ENCODE results near the gene CHURC1.

CHURC1 gene

GRCh38 chr14:64948612-64949210 lies 34.5 kb downstream of the CHURC1 start:
- Histone ChIP-seq H2BK5ac (ENCODE audit: low read length) (no peak overlapping the region), H2BK15ac (ENCODE audit: low read length) (no peak overlapping the region), H2AK5ac (ENCODE audit: low read depth, low read length) (no peak overlapping the region), H3K9me3 (replicated peaks in 1 of 2; ENCODE audit: control insufficient read depth in 2 of 2, insufficient read depth in 1 of 2, low read depth in 1 of 2, low read length in 2 of 2) (no peaks in the 10 kb centered on the region), H3K4ac (ENCODE audit: low read length) (no peak overlapping the region), H3K79me1 (ENCODE audit: low read depth, low read length) (no peaks in the 10 kb centered on the region), H3K9ac (ENCODE audit: low read depth, low read length, poor library complexity) (no peak overlapping the region), H3K18ac (ENCODE audit: low read length) (no peak overlapping the region), H3K23ac (ENCODE audit: low read depth, low read length, poor library complexity) (no peak overlapping the region), H2AFZ (ENCODE audit: low read length) (no peak overlapping the region), H3K27ac (replicated peaks; ENCODE audit: low read length) (no peak overlapping the region), H3K4me2 (ENCODE audit: insufficient read depth, low read length, poor library complexity, severe bottlenecking) (no peak overlapping the region), H2BK120ac (ENCODE audit: low read depth, low read length) (no peak overlapping the region), H4K91ac (ENCODE audit: low read depth, low read length, poor library complexity) (no peak overlapping the region), H3K4me1 (ENCODE audit: control insufficient read depth in 2 of 2, insufficient read depth in 1 of 2, low read depth in 1 of 2, low read length in 2 of 2) (no peaks in the 10 kb centered on the region), H3K14ac (ENCODE audit: low read length) (no peak overlapping the region), H2BK12ac (ENCODE audit: low read length) (no peak overlapping the region), H3K27me3 (ENCODE audit: control insufficient read depth in 3 of 3, insufficient read depth in 3 of 3, low read depth in 1 of 3, low read length in 3 of 3) (no peaks in the 10 kb centered on the region), H3K36me3 (replicated peaks in 1 of 2; ENCODE audit: control insufficient read depth in 2 of 2, insufficient read depth in 2 of 2, low read length in 2 of 2) (peaks cover 2 to 71% of the 10 kb centered on the region in 2 donors), H4K8ac (ENCODE audit: low read depth, low read length) (no peak overlapping the region), H3K4me3 (ENCODE audit: low read length in 2 of 2) (no peak overlapping the region)
- no CpG with 5 or more reads among the region's 8 CpGs for WGBS, 2 donors (ENCODE audit: extremely low coverage in 2 of 2, insufficient read length in 2 of 2, insufficient replicate concordance in 1 of 2)
- no peak for DNase-seq (ENCODE audit: low spot score)

GRCh38 chr14:64950889-64951288 lies 36.6 kb downstream of the CHURC1 start:
- H3K27ac ChIP-seq (replicated peaks; ENCODE audit: low read length), result no peak overlapping the region
- H3K4me2 ChIP-seq (ENCODE audit: insufficient read depth, low read length, poor library complexity, severe bottlenecking), result no peak overlapping the region
- peak overlapping the region; percentile 0 for H3K9ac ChIP-seq (ENCODE audit: low read depth, low read length, poor library complexity)
- peaks cover 0 to 2% of the 10 kb centered on the region in 2 donors for H3K4me1 ChIP-seq (ENCODE audit: control insufficient read depth in 2 of 2, insufficient read depth in 1 of 2, low read depth in 1 of 2, low read length in 2 of 2)
- no peak overlapping the region for H4K91ac ChIP-seq (ENCODE audit: low read depth, low read length, poor library complexity)
- no peak overlapping the region for H2BK120ac ChIP-seq (ENCODE audit: low read depth, low read length)
- H3K14ac ChIP-seq (ENCODE audit: low read length), result no peak overlapping the region
- H2BK15ac ChIP-seq (ENCODE audit: low read length), result no peak overlapping the region
- H3K79me1 ChIP-seq (ENCODE audit: low read depth, low read length), result no peaks in the 10 kb centered on the region
- no CpG with 5 or more reads among the region's 8 CpGs for WGBS, 2 donors (ENCODE audit: extremely low coverage in 2 of 2, insufficient read length in 2 of 2, insufficient replicate concordance in 1 of 2)
- no peaks in the 10 kb centered on the region for H3K9me3 ChIP-seq (replicated peaks in 1 of 2; ENCODE audit: control insufficient read depth in 2 of 2, insufficient read depth in 1 of 2, low read depth in 1 of 2, low read length in 2 of 2)
- H2AK5ac ChIP-seq (ENCODE audit: low read depth, low read length), result no peak overlapping the region
- no peak for DNase-seq (ENCODE audit: low spot score)
- H2BK12ac ChIP-seq (ENCODE audit: low read length), result no peak overlapping the region
- no peak overlapping the region for H4K8ac ChIP-seq (ENCODE audit: low read depth, low read length)
- H2AFZ ChIP-seq (ENCODE audit: low read length), result no peak overlapping the region
- peaks cover 0 to 1% (median 0%) of the 10 kb centered on the region in 3 experiments for H3K27me3 ChIP-seq (ENCODE audit: control insufficient read depth in 3 of 3, insufficient read depth in 3 of 3, low read depth in 1 of 3, low read length in 3 of 3)
- peak overlapping the region; percentile 18 for H3K23ac ChIP-seq (ENCODE audit: low read depth, low read length, poor library complexity)
- H3K36me3 ChIP-seq (replicated peaks in 1 of 2; ENCODE audit: control insufficient read depth in 2 of 2, insufficient read depth in 2 of 2, low read length in 2 of 2), result peaks cover 0 to 66% of the 10 kb centered on the region in 2 donors
- no peak overlapping the region for H2BK5ac ChIP-seq (ENCODE audit: low read length)
- H3K4me3 ChIP-seq (ENCODE audit: low read length in 2 of 2), result no peak overlapping the region
- no peak overlapping the region for H3K4ac ChIP-seq (ENCODE audit: low read length)
- no peak overlapping the region for H3K18ac ChIP-seq (ENCODE audit: low read length)

GRCh38 chr14:64951291-64951690 lies 37.0 kb downstream of the CHURC1 start:
- H2BK15ac ChIP-seq (ENCODE audit: low read length), result no peak overlapping the region
- no peak overlapping the region for H2AFZ ChIP-seq (ENCODE audit: low read length)
- no peaks in the 10 kb centered on the region for H3K79me1 ChIP-seq (ENCODE audit: low read depth, low read length)
- no peak overlapping the region for H3K27ac ChIP-seq (replicated peaks; ENCODE audit: low read length)
- DNase-seq (ENCODE audit: low spot score), result no peak
- H3K18ac ChIP-seq (ENCODE audit: low read length), result no peak overlapping the region
- peaks cover 0 to 1% (median 0%) of the 10 kb centered on the region in 3 experiments for H3K27me3 ChIP-seq (ENCODE audit: control insufficient read depth in 3 of 3, insufficient read depth in 3 of 3, low read depth in 1 of 3, low read length in 3 of 3)
- H3K14ac ChIP-seq (ENCODE audit: low read length), result no peak overlapping the region
- no peak overlapping the region for H3K4me3 ChIP-seq (ENCODE audit: low read length in 2 of 2)
- H3K9me3 ChIP-seq (replicated peaks in 1 of 2; ENCODE audit: control insufficient read depth in 2 of 2, insufficient read depth in 1 of 2, low read depth in 1 of 2, low read length in 2 of 2), result no peaks in the 10 kb centered on the region
- H3K4ac ChIP-seq (ENCODE audit: low read length), result no peak overlapping the region
- H2BK12ac ChIP-seq (ENCODE audit: low read length), result no peak overlapping the region
- no peak overlapping the region for H2BK5ac ChIP-seq (ENCODE audit: low read length)
- peaks cover 0 to 2% of the 10 kb centered on the region in 2 donors for H3K4me1 ChIP-seq (ENCODE audit: control insufficient read depth in 2 of 2, insufficient read depth in 1 of 2, low read depth in 1 of 2, low read length in 2 of 2)
- no peak overlapping the region for H4K8ac ChIP-seq (ENCODE audit: low read depth, low read length)
- no peak overlapping the region for H2AK5ac ChIP-seq (ENCODE audit: low read depth, low read length)
- no CpG with 5 or more reads among the region's 8 CpGs for WGBS, 2 donors (ENCODE audit: extremely low coverage in 2 of 2, insufficient read length in 2 of 2, insufficient replicate concordance in 1 of 2)
- H3K36me3 ChIP-seq (replicated peaks in 1 of 2; ENCODE audit: control insufficient read depth in 2 of 2, insufficient read depth in 2 of 2, low read length in 2 of 2), result peaks cover 0 to 65% of the 10 kb centered on the region in 2 donors
- H3K4me2 ChIP-seq (ENCODE audit: insufficient read depth, low read length, poor library complexity, severe bottlenecking), result no peak overlapping the region
- H3K9ac ChIP-seq (ENCODE audit: low read depth, low read length, poor library complexity), result no peak overlapping the region
- no peak overlapping the region for H4K91ac ChIP-seq (ENCODE audit: low read depth, low read length, poor library complexity)
- H3K23ac ChIP-seq (ENCODE audit: low read depth, low read length, poor library complexity), result peak overlapping the region; percentile 18
- no peak overlapping the region for H2BK120ac ChIP-seq (ENCODE audit: low read depth, low read length)

GRCh38 chr14:64951724-64952123 lies 37.5 kb downstream of the CHURC1 start:
- Histone ChIP-seq H2AK5ac (ENCODE audit: low read depth, low read length) (no peak overlapping the region), H2BK120ac (ENCODE audit: low read depth, low read length) (no peak overlapping the region), H3K23ac (ENCODE audit: low read depth, low read length, poor library complexity) (no peak overlapping the region), H2BK12ac (ENCODE audit: low read length) (no peak overlapping the region), H3K9ac (ENCODE audit: low read depth, low read length, poor library complexity) (no peak overlapping the region), H2AFZ (ENCODE audit: low read length) (no peak overlapping the region), H2BK15ac (ENCODE audit: low read length) (no peak overlapping the region), H4K91ac (ENCODE audit: low read depth, low read length, poor library complexity) (no peak overlapping the region), H3K14ac (ENCODE audit: low read length) (no peak overlapping the region), H3K4ac (ENCODE audit: low read length) (no peak overlapping the region), H3K9me3 (replicated peaks in 1 of 2; ENCODE audit: control insufficient read depth in 2 of 2, insufficient read depth in 1 of 2, low read depth in 1 of 2, low read length in 2 of 2) (no peaks in the 10 kb centered on the region), H3K36me3 (replicated peaks in 1 of 2; ENCODE audit: control insufficient read depth in 2 of 2, insufficient read depth in 2 of 2, low read length in 2 of 2) (peaks cover 0 to 61% of the 10 kb centered on the region in 2 donors), H4K8ac (ENCODE audit: low read depth, low read length) (no peak overlapping the region), H3K4me1 (ENCODE audit: control insufficient read depth in 2 of 2, insufficient read depth in 1 of 2, low read depth in 1 of 2, low read length in 2 of 2) (peaks cover 0 to 2% of the 10 kb centered on the region in 2 donors), H3K4me3 (ENCODE audit: low read length in 2 of 2) (no peak overlapping the region), H2BK5ac (ENCODE audit: low read length) (no peak overlapping the region), H3K27ac (replicated peaks; ENCODE audit: low read length) (no peak overlapping the region), H3K4me2 (ENCODE audit: insufficient read depth, low read length, poor library complexity, severe bottlenecking) (no peak overlapping the region), H3K79me1 (ENCODE audit: low read depth, low read length) (no peaks in the 10 kb centered on the region), H3K27me3 (ENCODE audit: control insufficient read depth in 3 of 3, insufficient read depth in 3 of 3, low read depth in 1 of 3, low read length in 3 of 3) (peaks cover 0 to 1% (median 0%) of the 10 kb centered on the region in 3 experiments), H3K18ac (ENCODE audit: low read length) (no peak overlapping the region)
- no peak for DNase-seq (ENCODE audit: low spot score)
